ENCODE measurements around the gene FBXO42.

The FBXO42 gene

DNA sequence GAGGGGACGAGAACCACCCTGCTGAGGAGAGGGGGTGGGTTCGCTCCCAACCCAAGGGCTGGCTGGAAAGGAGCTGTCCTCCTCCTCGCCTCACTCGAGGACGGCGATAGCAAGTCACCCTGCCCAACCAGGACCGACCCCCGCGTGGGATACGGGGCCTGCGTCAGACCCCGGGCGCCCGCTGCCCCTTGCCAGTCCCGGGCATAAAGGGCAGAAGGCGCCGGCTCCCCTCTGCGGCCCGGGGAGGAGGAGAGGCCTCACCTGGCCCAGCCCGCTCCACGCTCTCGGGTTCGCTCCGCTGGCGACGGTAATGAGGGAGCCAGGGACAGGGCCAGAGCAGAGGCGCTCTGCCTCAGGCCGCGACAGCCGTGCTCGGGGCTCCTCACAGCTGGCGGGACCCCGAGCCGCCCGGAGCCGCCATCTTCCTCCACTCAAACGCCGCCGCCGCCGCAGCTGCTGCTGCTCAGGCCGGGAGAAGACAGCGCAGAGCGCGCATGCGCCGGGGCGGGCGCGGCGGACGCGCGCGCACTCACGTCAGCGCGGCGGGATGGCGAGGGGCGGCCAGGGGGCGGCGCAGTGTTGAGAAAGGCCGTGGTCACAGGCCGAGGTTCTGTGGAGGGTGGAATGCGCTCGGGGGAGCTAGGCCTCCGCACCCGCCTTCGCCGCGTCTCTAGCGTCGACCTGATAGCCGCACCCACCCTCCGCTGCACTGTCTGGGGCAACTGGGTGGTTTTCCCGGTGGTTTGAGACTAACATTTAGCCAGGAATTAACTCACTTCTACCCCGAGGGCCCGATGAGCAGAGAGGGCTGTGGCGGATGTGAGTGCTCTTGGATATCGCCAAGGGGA, at the start of gene FBXO42:
Gene FBXO42, minus strand, starts transcription at position 487 of the 848 bp plus-strand sequence. CDS start 37,062 bp downstream, outside the sequence.
- DNase-seq = peak; percentile 77

GRCh38 chr1:16398371-16398953, 46.2 kb upstream of the FBXO42 start:
- DNase-seq = no peak

DNA sequence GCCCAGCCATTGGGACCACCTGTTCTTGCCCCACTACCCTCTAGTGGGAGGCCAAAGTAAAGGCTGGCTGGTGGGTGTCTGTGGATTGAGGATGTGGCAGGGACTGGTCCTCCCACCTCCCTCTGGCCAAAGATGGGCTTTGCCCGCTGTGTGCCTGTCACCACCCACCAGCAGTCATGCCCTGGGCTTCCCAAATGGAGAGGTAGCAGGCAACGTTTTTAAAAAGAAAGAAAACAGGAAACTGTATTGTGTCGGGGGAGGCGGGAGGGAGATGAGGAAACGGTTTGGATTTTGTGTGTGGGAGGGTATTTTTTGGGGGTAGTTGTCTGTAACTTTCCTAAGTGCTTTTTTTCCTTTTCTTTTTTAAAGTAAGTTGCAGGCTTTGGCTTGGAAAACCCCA, 44.8 kb upstream of the FBXO42 start:
- no peak for DNase-seq

DNA sequence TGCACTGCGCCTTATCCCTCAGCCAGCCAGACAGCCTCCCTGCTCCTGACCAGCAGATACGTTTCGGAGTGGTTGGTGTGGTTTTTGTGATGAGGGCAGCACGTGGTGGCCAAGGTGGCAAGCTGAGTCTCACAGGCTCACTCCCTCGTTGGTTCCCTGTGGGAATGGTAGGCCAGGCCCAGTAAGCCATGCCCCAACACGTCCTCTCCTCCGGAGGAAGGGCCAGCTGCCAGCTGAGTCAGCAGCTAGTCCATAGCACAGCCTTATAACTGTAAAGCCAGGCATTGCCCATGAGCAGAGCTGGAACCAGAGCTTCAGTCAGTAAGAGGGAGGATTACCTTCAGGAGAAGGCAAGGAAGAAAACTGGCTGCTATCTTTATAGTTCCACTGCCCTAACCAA, 44.3 kb upstream of the FBXO42 start:
- peak; percentile 24 for DNase-seq

DNA sequence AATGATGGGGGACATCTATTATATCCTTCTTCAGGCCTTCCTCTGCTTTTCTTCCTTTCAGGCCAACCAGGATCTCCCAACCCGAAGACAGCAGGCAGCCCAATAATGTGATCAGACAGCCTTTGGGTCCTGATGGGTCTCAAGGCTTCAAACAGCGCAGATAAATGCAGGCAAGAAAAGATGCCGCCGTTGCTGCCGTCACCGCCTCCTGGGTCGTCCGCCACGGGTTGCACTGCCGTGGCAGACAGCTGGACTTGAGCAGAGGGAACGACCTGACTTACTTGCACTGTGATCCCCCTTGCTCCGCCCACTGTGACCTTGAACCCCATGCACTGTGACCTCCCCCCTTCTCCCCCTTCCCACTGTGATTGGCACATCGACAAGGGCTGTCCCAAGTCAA, 42.7 kb upstream of the FBXO42 start:
- no peak for DNase-seq

DNA sequence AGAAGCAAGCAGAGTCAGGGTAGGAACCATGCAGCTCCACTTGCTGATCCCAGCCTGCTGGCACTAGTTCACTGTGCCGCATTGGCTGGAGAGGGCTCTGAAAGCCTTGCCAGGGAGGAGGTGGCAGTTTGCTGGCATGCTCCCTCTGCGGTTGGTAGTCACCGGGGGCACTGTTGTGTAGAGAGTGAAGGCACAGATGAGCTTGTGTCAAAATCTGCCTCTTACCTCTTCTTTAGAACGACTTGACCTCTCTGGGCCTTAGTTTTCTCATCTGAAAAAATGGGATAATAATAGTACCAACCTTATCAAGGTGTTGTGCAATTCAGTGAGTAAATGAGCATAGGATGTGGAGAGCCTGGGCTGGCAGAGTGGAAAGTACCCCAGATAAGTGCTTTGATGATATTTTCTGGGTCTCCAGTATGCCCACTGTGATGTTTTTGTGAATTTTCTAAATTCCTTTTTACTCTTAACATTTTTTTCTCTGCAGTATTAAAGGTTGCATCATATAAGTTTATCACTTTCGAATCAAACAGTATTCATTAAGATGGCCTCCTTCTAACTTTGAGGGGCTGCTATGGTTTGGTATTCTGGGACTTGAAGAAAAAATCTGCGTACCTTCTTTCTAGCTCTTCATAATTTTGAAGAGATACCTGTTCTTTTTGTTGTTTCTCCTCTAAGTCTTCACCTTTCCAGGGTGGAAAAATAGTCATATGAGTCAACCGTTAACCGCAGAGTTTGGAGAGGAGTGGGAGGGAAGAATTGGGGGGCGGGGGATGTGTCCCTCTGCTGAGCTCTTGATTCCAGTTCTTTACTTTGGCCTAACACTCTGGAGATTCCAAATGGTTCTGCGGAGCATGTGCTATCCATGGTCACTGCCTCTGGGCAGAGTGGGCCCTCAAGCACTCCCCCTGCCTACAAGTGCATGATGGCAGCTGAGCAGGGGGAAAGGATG, 41.6 kb upstream of the FBXO42 start:
- DNase-seq = no peak

- DNase-seq = no peak
Observed at GRCh38 chr1:16392740-16393569, 40.7 kb upstream of the FBXO42 start.

DNA sequence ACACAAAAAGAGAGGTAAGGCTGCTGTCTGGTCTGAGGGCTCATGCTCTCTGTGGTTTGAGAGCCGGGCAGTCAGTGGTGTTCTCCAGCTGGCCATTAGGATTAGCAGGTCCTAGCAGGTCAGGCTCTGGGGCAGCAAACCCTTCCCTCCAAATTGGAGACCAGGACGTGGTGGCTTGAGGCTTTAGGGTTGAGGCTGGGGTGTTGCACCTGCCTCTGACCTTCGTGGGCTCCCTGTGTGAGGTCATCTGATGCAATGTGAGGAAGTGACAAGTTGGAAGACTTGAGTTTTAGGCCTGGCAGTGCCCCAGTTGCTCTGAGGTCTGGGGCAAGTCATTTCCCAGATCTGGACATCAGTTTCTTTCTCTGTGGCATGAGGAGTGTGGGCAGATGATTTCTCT, 39.1 kb upstream of the FBXO42 start:
- DNase-seq = no peak

DNA sequence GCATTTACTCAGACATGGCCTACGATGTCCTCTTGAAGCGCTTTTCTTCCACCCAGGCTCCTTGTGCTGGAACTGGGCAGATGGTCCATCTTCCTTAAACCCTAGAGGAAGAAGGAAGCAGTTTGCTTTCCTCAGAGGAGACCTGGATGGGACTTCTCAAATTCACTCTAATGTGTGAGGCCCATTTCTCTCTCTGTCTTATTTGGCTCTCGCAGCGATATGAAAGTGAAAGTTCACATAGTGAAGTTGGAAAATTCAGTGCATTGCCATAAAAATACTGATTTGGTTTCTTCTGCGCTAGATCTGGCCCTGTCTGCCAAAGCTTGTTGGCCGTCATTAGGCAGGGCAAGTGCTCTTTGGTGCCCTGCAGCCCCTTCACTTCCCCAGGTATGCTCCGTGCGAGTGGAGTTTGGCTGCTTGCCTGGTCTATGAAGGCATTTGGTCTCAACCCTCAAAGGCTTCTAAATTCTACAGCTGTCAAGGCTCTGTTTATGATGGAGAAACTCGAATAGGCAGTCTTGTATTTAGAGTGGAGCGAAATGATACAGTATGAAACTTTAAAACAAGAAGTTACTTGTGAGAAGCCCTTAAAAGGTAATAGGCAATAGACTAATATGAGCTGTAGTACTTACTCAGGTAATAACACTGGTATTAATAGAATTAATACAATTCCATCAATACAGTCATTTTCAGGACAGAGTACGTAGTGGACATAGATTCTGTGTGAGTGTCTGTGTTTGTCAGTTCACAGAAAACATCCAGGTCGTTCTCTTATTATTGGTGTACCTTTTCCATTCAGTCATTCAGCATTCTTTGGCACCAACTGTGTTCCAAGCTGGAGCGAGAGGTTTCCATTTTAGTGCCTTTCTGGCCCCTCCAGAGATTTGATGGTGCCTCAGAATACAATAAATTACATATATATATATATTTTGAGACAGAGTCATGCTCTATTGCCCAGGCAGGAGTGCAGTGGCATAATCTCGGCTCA, 35.2 kb upstream of the FBXO42 start:
- DNase-seq = no peak

- DNase-seq = no peak
Observed at GRCh38 chr1:16386454-16387113, 34.3 kb upstream of the FBXO42 start.

GRCh38 chr1:16385659-16386453, 33.6 kb upstream of the FBXO42 start:
- DNase-seq = no peak

DNA sequence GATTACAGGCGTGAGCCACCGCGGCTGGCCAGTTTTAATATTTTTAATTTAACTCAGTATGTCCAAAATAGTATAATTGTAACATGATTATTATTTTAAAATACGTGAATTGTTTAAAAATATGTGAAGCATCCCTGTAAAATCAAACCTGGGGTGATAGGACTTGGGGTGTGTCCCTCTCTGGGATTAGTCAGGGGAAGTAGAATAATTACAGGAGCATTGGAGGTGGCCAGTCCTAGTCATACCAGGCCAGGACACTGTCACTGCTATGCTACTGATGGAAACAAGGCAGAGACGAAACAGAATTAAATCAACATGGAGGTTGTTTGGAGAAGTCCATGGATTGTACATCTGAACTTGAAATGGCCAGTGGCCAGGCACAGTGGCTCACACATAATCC, 31.6 kb upstream of the FBXO42 start:
- DNase-seq = no peak

DNA sequence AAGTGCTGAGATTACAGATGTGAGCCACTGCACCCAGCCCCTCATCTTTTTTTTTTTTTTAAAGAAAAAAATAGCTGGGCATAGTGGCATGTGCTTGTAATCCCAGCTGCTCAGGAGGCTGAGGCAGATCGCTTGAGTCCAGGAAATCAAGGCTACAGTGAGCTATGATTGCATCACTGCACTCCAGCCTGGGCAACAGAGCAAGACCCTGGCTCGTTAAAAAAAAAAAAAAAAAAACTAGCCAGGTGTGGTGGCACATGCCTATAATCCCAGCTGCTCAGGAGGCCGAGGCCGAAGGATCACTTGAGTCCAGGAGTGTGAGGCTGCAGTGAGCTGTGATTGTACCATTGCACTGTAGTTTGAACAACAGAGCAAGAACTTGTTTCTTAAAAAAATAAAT, 28.6 kb upstream of the FBXO42 start:
- DNase-seq = no peak

GRCh38 chr1:16378443-16378842, 26.2 kb upstream of the FBXO42 start:
- no peak for DNase-seq

GRCh38 chr1:16376971-16377370, 24.7 kb upstream of the FBXO42 start:
- DNase-seq = no peak

DNA sequence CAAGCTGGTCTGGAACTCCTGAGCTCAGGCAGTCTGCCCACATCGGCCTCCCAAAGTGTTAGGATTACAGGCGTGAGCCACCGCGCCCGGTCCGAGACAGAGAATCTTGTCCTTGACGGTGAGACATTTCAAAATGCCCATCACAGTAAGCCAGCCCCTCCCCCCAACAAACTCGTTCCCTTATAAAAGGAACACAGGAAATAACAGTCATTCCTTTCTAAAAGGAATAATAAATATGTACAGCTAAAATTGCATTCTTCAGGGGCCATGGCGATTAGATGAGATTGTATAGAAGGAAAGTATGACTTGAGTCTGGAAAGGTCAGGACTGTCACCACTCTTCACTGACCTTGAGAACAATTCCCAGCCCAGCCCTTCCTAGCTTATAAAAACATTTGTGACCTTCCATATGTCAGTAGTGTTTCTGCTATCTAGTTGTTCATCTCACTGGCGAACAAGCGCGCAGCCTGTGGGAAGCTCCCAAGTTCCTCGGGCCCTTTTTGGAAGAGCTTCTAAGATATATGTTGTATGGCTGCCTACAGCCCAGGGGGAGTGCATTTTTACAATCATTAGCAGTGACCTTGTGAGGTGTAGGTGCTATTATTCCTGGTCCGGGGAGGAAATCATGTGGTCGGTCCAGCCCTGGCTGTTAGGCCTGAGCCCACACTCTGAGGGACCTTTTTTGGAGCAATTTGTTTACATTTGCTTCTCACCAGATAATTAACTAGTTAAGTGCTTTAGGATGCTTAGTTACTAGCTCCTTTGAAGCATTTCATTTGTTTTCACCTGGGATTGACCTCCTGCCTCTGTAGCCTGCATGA, 23.5 kb upstream of the FBXO42 start:
- DNase-seq = no peak

GRCh38 chr1:16374266-16374665, 22.0 kb upstream of the FBXO42 start:
- DNase-seq = no peak

- DNase-seq = no peak
Observed at GRCh38 chr1:16372535-16373285, 20.4 kb upstream of the FBXO42 start.

Data from GOT3 (cell line).